Vagina (tissue), 2 donors: ENCODE results near the gene SUN5. TPM values are rescaled to one million over a fixed set of nuclear protein-coding genes. Genes with fewer than 3 reads are reported as not detected.

Source experiments
- DNase-seq, 2 donors: peaks; one replicate each; pipeline ENCODE4 v3.0.0-alpha.2; 2017; ENCODE audit errors: extremely low spot score in 2 of 2
- H3K27ac ChIP-seq: fragments of 200-600 bp; sonication (generic); one replicate; pipeline ENCODE4 v1.5.1; 2019
- H3K27me3 ChIP-seq: fragments of 200-600 bp; sonication (generic); one replicate; pipeline ENCODE4 v1.5.1; 2019
- H3K36me3 ChIP-seq, 2 donors: fragments of 200-600 bp; sonication (generic); one replicate each; pipeline ENCODE4 v1.5.1; 2017 to 2019
- H3K4me1 ChIP-seq: fragments of 200-600 bp; sonication (generic); one replicate; pipeline ENCODE4 v1.5.1; 2019
- H3K4me3 ChIP-seq, 2 donors: fragments of 200-600 bp; sonication (generic); 1 replicate in 1 of 2; 2 replicates in 1 of 2; pipeline ENCODE4 v1.5.1; 2016 to 2019
- H3K9me3 ChIP-seq: fragments of 200-600 bp; sonication (generic); one replicate; pipeline ENCODE4 v1.5.1; 2019
- POLR2A ChIP-seq, 2 donors: fragments of 450-650 bp; IDR thresholded peaks; one replicate each; pipeline ENCODE4 v1.6.1; 2017; ENCODE audit warnings: antibody characterized with exemption in 2 of 2, mild to moderate bottlenecking in 2 of 2, moderate library complexity in 2 of 2
- POLR2AphosphoS5 ChIP-seq, 2 donors: sonication (generic); formaldehyde crosslinking; IDR thresholded peaks; one replicate each; pipeline ENCODE4 v1.9.0; 2017; ENCODE audit warnings: antibody characterized with exemption in 2 of 2, mild to moderate bottlenecking in 2 of 2, low read depth in 1 of 2; ENCODE audit not compliant: insufficient read depth in 1 of 2
- intact Hi-C: fragments of 100-400 bp; cut with DNase I; formaldehyde crosslinking; loops from one replicate; pipeline ENCODE4 v1.15.1; 2023
- total RNA-seq: library from RNA; depleted of rRNA; stranded (reverse); fragments of >200 nt; gene quantifications from one replicate; pipeline ENCODE4 v1.2.3, GENCODE V29; 2016
- TF ChIP-seq, protein P1 (sequence below), 3 experiments: fragments of 450-650 bp in 2 of 3; fragments of 200-600 bp in 1 of 3; sonication (generic) in 1 of 3; IDR thresholded peaks; one replicate each; pipeline ENCODE4 v1.5.1; 2017 to 2019; ENCODE audit warnings: antibody characterized with exemption in 3 of 3, mild to moderate bottlenecking in 2 of 3, moderate library complexity in 2 of 3

Gene SUN5
- total RNA-seq, 1 donor from 2014 or later: not detected

DNA sequence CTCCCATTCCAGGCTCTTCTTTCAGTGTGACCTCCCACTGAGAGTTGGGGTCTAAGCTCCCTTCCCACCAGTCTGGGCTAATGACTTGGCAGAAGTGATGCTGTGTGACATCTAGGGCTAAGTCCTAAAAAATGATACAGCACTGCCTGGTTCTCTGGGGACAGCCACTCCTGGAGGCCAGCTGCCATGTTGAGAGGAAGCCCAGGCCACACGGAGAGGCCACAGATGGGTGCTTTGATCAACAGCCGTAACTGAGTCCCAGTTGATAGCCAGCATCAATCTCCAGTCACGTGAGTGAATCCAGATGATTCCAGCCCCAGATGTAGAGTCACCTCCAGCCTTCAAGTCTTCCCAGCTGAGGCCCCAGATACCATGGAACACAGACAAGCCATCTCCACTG lies 13.8 kb downstream of the SUN5 start:
- no peak for DNase-seq

DNA sequence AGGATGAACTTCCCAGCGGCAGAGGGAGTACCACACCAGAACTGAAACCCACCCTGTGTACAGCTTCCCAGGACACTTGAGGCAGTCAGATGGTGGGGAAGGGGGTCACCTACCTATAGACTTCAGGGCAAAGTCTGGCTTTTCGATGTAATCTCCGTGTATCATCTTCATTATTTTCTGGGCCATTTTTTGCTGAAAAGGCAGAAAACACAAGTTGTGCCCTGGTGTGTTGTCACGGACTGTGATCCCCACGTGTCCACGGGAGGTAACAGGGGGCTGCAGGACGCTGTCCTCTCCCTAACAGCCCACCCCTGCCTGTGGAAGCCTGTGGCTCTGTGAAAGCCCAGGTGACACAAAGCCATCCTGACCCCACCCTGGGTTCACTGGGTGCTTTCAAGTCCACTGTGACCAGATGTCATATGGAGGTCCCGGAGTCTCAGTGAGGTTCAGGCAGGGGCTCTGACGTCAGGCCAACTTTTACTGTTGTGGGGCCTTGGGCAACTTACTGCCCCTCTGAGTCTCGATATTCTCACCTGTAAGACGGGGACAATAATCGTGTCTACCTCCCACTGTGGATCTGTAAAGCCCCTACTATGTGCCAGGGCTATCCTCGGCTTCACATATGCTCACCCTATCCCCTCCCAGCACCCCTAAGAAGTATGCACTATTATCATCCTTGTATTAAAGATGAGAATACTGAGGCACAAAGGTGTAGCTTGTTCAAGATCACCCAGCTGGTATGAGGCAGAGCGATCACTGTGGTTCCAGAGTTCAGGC lies 14.5 kb downstream of the SUN5 start:
- no peak overlapping the region for H3K27ac ChIP-seq
- no peaks in the 10 kb centered on the region for H3K27me3 ChIP-seq
- intact Hi-C loops: no loop called here
- H3K9me3 ChIP-seq: no peaks in the 10 kb centered on the region
- H3K4me1 ChIP-seq: no peaks in the 10 kb centered on the region
- DNase-seq: no peak
- TF ChIP-seq, protein P1, sequence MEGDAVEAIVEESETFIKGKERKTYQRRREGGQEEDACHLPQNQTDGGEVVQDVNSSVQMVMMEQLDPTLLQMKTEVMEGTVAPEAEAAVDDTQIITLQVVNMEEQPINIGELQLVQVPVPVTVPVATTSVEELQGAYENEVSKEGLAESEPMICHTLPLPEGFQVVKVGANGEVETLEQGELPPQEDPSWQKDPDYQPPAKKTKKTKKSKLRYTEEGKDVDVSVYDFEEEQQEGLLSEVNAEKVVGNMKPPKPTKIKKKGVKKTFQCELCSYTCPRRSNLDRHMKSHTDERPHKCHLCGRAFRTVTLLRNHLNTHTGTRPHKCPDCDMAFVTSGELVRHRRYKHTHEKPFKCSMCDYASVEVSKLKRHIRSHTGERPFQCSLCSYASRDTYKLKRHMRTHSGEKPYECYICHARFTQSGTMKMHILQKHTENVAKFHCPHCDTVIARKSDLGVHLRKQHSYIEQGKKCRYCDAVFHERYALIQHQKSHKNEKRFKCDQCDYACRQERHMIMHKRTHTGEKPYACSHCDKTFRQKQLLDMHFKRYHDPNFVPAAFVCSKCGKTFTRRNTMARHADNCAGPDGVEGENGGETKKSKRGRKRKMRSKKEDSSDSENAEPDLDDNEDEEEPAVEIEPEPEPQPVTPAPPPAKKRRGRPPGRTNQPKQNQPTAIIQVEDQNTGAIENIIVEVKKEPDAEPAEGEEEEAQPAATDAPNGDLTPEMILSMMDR (IDR thresholded peaks at IDR 0.05): no peak
- TF ChIP-seq POLR2A (IDR thresholded peaks at IDR 0.05) (no peak), POLR2AphosphoS5 (IDR thresholded peaks at IDR 0.05; ENCODE audit: insufficient read depth in 1 of 2, low read depth in 1 of 2) (no peak)
- no peaks in the 10 kb centered on the region for H3K36me3 ChIP-seq
- no peak overlapping the region for H3K4me3 ChIP-seq

More for the DNA sequence above, 13.8 kb downstream of the SUN5 start:
- Histone ChIP-seq H3K9me3 (no peaks in the 10 kb centered on the region), H3K27ac (no peak overlapping the region), H3K4me3 (no peak overlapping the region), H3K27me3 (no peaks in the 10 kb centered on the region), H3K4me1 (no peaks in the 10 kb centered on the region), H3K36me3 (no peaks in the 10 kb centered on the region)
- intact Hi-C loops: no loop called here
- TF ChIP-seq POLR2AphosphoS5 (IDR thresholded peaks at IDR 0.05; ENCODE audit: insufficient read depth in 1 of 2, low read depth in 1 of 2): no peak
- TF ChIP-seq, protein P1 (IDR thresholded peaks at IDR 0.05): no peak
- TF ChIP-seq POLR2A (IDR thresholded peaks at IDR 0.05): no peak

DNA sequence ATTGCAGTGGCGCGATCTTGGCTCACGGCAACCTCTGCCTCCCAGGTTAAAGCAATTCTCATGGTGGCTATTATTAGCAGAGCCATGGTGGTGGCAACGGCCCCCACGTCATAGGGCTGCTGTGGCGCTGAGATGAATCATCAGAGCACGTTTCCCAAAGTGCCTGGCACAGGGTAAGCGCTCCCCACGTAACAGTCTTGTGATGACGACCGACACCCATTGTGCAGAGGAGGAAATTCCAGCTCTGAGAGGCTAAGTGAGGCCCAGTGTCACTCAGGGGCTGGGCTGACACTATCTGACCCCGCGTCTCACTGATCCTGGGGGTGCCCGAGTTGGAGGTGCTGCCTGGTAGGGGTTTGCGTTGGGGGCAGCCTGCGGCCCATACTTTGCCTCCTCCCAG lies 16.2 kb downstream of the SUN5 start:
- H3K4me3 ChIP-seq: no peak overlapping the region
- intact Hi-C loops: no loop called here
- no peaks in the 10 kb centered on the region for H3K36me3 ChIP-seq
- no peaks in the 10 kb centered on the region for H3K27me3 ChIP-seq
- no peak for DNase-seq
- H3K27ac ChIP-seq: no peak overlapping the region
- H3K9me3 ChIP-seq: no peaks in the 10 kb centered on the region
- no peaks in the 10 kb centered on the region for H3K4me1 ChIP-seq
- TF ChIP-seq, protein P1 (IDR thresholded peaks at IDR 0.05): no peak
- no peak for TF ChIP-seq POLR2AphosphoS5 (IDR thresholded peaks at IDR 0.05; ENCODE audit: insufficient read depth in 1 of 2, low read depth in 1 of 2)
- no peak for TF ChIP-seq POLR2A (IDR thresholded peaks at IDR 0.05)

DNA sequence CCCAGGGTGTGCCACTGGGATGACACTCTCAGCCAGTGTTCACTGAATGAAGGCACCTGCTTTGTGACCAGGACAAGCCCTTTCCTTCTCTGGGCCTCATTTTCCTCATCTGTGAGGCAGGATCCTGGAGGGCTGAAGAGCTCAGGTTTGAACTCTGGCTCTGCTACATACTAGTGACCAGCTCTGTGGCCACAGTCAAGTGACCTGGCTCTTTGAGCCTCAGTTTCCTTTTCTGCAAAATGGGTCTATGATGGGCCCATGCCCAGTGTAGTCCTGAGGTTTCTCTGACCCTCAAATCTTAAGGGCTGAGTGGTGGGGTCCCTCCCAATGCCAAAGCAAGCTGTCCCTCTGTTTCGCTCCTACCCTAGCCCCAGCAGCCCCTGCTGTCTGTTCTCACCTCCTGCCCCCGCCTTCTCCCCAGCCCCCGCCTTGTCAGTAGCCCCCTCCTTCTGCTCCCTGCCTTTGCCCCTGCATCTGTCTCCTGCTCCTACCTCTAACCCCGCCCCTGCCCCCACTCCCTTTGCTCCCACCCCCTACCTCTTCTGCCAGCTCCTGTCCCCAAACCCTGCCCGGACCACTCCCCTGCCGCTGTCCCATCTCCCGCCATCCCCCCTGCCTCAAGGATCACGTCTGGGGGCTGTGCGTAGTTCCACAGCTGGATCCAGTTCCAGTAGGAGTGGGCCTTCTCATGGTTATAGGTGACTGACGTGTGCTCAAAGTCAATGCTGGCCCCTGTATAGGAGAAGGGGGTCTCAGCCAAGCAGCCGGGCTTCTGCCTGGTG lies 17.0 kb downstream of the SUN5 start:
- Histone ChIP-seq H3K27ac (no peak overlapping the region), H3K4me1 (no peaks in the 10 kb centered on the region), H3K36me3 (no peaks in the 10 kb centered on the region), H3K4me3 (no peak overlapping the region), H3K9me3 (no peaks in the 10 kb centered on the region), H3K27me3 (no peaks in the 10 kb centered on the region)
- intact Hi-C loops: no loop called here
- DNase-seq: no peak
- TF ChIP-seq, protein P1 (IDR thresholded peaks at IDR 0.05): no peak
- no peak for TF ChIP-seq POLR2A (IDR thresholded peaks at IDR 0.05)
- no peak for TF ChIP-seq POLR2AphosphoS5 (IDR thresholded peaks at IDR 0.05; ENCODE audit: insufficient read depth in 1 of 2, low read depth in 1 of 2)
